Left ventricle myocardium inferior (tissue), 1 donor: ENCODE measurements around the gene KMO. TPM values are rescaled to one million over a fixed set of nuclear protein-coding genes. Genes with fewer than 3 reads are reported as not detected.

Experiments
- DNase-seq: peaks from one replicate; pipeline ENCODE4 v3.0.0-alpha.2; 2020
- H3K27ac ChIP-seq: fragments of 200-600 bp; replicated peaks from 2 replicates; pipeline ENCODE4 v1.8.0; 2021
- H3K27me3 ChIP-seq: fragments of 200-600 bp; 2 replicates; pipeline ENCODE4 v1.8.0; 2021; ENCODE audit warnings: low read depth
- H3K36me3 ChIP-seq: fragments of 200-600 bp; 2 replicates; pipeline ENCODE4 v1.8.0; 2021
- H3K4me1 ChIP-seq: fragments of 200-600 bp; 2 replicates; pipeline ENCODE4 v1.8.0; 2021
- H3K4me3 ChIP-seq: fragments of 200-600 bp; 2 replicates; pipeline ENCODE4 v1.8.0; 2021; ENCODE audit warnings: mild to moderate bottlenecking, moderate library complexity
- H3K9me3 ChIP-seq: fragments of 200-600 bp; replicated peaks from 2 replicates; pipeline ENCODE4 v1.8.0; 2021
- CTCF ChIP-seq: fragments of 200-600 bp; IDR thresholded peaks from 2 replicates; pipeline ENCODE4 v1.8.0; 2021; ENCODE audit warnings: antibody characterized with exemption, mild to moderate bottlenecking, borderline replicate concordance
- intact Hi-C: fragments of 100-400 bp; cut with micrococcal nuclease; formaldehyde crosslinking; loops from one replicate; pipeline ENCODE4 v1.11.0; 2022
- total RNA-seq: library from RNA; stranded (reverse); fragmentation: NEBNext Ultra II Directional; extraction: Animal tissue kit (Norgen Biotek cat#: 25700); gene quantifications from one replicate; pipeline ENCODE4 v1.2.1, GENCODE V29; 2021
- donor health status: DM: no; HTN: yes; CAD: no; lungs with severe emphysema.

The KMO gene
- total RNA-seq, 1 donor from 2014 or later: not detected

GRCh38 chr1:241553886-241554592 is 21.9 kb downstream of the KMO start:
- Histone ChIP-seq H3K27ac (no peak overlapping the region), H3K4me3 (no peak overlapping the region), H3K4me1 (no peaks in the 10 kb centered on the region), H3K36me3 (no peaks in the 10 kb centered on the region), H3K27me3 (peaks cover 3% of the 10 kb centered on the region), H3K9me3 (no peaks in the 10 kb centered on the region)
- intact Hi-C loops: no loop called here
- no peak for TF ChIP-seq CTCF
- no peak for DNase-seq

GRCh38 chr1:241555526-241555925 is 23.3 kb downstream of the KMO start:
- no peak for DNase-seq
- H3K27me3 ChIP-seq: peaks cover 5% of the 10 kb centered on the region
- no peak overlapping the region for H3K27ac ChIP-seq
- TF ChIP-seq CTCF: no peak
- no peaks in the 10 kb centered on the region for H3K4me1 ChIP-seq
- no peak overlapping the region for H3K4me3 ChIP-seq
- no peaks in the 10 kb centered on the region for H3K36me3 ChIP-seq
- intact Hi-C loops: no loop called here
- H3K9me3 ChIP-seq: no peaks in the 10 kb centered on the region

- H3K27me3 ChIP-seq: peaks cover 5% of the 10 kb centered on the region
- TF ChIP-seq CTCF: no peak
- DNase-seq: no peak
- intact Hi-C loops: no loop called here
- H3K4me3 ChIP-seq: no peak overlapping the region
- H3K27ac ChIP-seq: no peak overlapping the region
- H3K9me3 ChIP-seq: no peaks in the 10 kb centered on the region
- H3K36me3 ChIP-seq: no peaks in the 10 kb centered on the region
- no peaks in the 10 kb centered on the region for H3K4me1 ChIP-seq
Measured at GRCh38 chr1:241557031-241557430, 24.9 kb downstream of the KMO start.

- no peak for TF ChIP-seq CTCF
- no peaks in the 10 kb centered on the region for H3K36me3 ChIP-seq
- H3K9me3 ChIP-seq: no peaks in the 10 kb centered on the region
- H3K27ac ChIP-seq: no peak overlapping the region
- intact Hi-C loops: no loop called here
- H3K4me3 ChIP-seq: no peak overlapping the region
- no peaks in the 10 kb centered on the region for H3K4me1 ChIP-seq
- peaks cover 5% of the 10 kb centered on the region for H3K27me3 ChIP-seq
- no peak for DNase-seq
Measured at GRCh38 chr1:241557551-241558193, 25.5 kb downstream of the KMO start.

GRCh38 chr1:241560146-241560848 is 28.1 kb downstream of the KMO start:
- H3K4me3 ChIP-seq: no peak overlapping the region
- H3K9me3 ChIP-seq: no peaks in the 10 kb centered on the region
- H3K4me1 ChIP-seq: no peaks in the 10 kb centered on the region
- no peaks in the 10 kb centered on the region for H3K36me3 ChIP-seq
- no peak overlapping the region for H3K27ac ChIP-seq
- peaks cover 5% of the 10 kb centered on the region for H3K27me3 ChIP-seq
- intact Hi-C loops: no loop called here
- DNase-seq: no peak
- no peak for TF ChIP-seq CTCF
